22Rv1 (cell line): ENCODE measurements around the gene CNEP1R1.

ENCODE experiments used
- H3K27ac ChIP-seq: fragments of 450-650 bp; 2 replicates; pipeline ENCODE4 v1.5.1; 2017
- ZFX ChIP-seq: fragments of 450-650 bp; IDR thresholded peaks from 2 replicates; pipeline ENCODE4 v1.6.1; 2017; ENCODE audit warnings: antibody characterized with exemption, borderline replicate concordance
- TF ChIP-seq, protein P1 (sequence below): fragments of 450-650 bp; IDR thresholded peaks from 2 replicates; pipeline ENCODE4 v1.5.1; 2017; ENCODE audit warnings: mild to moderate bottlenecking

Gene CNEP1R1

DNA sequence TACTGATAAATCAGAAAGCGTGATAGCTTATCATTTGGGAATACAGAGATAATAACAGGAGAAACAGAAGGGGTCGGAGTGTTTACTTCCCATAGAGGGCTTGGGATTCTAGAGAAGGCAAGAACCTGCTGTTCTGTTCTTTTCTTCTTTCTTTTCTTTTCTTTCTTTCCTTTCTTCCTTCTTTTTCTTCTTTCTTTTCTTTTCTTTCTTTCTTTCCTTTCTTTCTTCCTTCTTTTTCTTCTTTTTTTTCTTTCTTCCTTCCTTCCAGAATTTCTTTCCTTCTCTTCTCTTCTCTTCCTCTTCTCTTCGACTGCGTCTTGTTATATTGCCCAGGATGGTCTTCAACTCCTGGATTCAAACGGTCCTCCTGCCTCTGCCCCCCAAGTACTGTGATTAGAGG lies 18.3 kb downstream of the CNEP1R1 start:
- TF ChIP-seq ZFX, result no peak
- TF ChIP-seq, protein P1, sequence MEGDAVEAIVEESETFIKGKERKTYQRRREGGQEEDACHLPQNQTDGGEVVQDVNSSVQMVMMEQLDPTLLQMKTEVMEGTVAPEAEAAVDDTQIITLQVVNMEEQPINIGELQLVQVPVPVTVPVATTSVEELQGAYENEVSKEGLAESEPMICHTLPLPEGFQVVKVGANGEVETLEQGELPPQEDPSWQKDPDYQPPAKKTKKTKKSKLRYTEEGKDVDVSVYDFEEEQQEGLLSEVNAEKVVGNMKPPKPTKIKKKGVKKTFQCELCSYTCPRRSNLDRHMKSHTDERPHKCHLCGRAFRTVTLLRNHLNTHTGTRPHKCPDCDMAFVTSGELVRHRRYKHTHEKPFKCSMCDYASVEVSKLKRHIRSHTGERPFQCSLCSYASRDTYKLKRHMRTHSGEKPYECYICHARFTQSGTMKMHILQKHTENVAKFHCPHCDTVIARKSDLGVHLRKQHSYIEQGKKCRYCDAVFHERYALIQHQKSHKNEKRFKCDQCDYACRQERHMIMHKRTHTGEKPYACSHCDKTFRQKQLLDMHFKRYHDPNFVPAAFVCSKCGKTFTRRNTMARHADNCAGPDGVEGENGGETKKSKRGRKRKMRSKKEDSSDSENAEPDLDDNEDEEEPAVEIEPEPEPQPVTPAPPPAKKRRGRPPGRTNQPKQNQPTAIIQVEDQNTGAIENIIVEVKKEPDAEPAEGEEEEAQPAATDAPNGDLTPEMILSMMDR, result no peak
- H3K27ac ChIP-seq, result no peak overlapping the region

DNA sequence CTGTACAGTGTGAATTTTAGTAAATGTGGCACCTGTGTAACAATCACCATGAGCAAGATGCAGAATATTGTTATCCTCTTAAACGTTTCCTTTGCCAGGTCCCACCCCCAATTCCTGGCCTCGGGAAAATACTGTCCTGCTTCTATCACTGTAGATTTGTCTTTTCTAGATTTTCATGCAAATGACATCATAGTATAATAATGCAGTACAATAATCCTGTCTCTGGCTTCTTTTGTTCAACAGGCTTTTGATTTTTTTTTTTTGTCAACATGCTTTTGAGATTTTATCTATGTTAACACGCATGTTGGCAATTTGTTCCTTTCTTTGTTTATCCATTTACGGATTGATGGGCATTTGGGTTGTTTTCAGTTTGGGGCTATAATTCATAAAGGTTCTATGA lies 20.4 kb downstream of the CNEP1R1 start:
- TF ChIP-seq, protein P1, result no peak
- no peak for TF ChIP-seq ZFX
- no peak overlapping the region for H3K27ac ChIP-seq

DNA sequence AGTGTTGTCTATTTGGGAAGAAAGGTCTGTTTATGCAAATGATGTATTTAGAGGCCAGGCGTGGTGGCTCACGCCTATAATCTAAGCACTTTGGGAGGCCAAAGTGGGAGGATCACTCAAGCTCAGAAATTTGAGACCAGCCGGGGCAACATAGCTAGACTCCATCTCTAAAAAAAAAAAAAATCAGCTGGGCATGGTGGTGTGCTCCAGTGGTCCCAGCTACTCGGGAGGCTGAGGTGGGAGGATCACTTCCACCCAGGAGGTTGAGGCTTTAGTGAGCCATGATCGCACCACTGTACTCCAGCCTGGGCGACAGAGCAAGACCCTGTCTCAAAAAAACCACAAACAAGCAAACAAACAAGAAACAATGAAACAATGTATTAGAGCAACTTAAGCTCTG lies 21.8 kb downstream of the CNEP1R1 start:
- no peak overlapping the region for H3K27ac ChIP-seq
- TF ChIP-seq ZFX, result no peak
- TF ChIP-seq, protein P1, result no peak

DNA sequence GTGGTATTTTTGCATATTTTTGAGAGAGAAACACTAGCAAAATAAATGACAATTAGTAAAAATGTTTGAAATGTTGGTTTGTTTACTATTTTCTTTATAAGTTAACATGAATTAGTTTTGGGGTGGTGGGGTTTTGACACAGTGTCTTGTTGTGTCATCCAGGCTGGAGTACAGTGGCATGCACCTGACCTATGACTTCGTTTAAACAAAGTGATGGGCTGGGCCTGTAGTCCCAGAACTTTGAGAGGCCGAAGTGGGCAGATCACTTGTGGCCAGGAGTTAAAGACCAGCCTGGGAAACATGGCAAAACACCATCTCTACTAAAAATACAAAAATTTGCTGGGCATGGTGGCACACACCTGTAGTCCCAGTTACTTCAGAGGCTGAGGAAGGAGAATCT lies 22.8 kb downstream of the CNEP1R1 start:
- TF ChIP-seq, protein P1, result no peak
- TF ChIP-seq ZFX, result no peak
- no peak overlapping the region for H3K27ac ChIP-seq

DNA sequence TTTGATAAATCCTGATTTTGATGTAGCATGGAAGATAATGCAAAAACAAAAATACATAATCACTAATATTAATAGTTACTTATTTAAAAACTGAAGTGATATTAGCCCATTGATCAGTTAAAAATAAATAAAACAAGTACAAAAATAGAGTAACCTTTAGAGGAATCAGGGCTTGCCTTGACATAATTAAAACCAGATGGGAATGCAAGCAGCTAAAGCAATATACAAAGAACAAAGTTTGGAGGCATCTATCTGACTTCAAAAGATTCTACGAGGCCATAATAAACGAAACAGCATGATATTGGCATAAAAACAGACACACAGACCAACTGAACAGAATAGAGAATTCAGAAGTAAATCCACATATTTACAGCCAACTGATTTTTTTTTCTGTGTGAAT lies 25.8 kb downstream of the CNEP1R1 start:
- TF ChIP-seq, protein P1, result no peak
- no peak for TF ChIP-seq ZFX
- no peak overlapping the region for H3K27ac ChIP-seq

DNA sequence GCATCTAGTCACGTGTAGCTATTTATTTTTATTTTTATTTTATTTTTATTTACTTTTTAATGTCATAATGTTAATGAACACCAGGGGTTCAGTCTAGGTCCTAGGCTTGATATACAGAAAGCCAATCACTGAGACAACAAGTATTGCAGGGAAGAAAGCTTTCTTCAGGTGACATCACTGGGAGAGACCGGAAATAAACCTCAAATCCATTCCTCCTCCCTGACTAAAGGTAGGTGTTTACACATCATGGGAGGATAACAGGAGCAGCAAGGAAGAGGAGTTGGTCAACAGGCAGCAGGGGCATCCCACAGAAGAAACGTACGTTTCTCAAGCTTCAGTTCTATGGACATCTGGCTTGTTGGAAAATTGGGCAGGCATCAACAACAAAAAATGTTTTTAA lies 31.2 kb downstream of the CNEP1R1 start:
- no peak overlapping the region for H3K27ac ChIP-seq
- no peak for TF ChIP-seq ZFX
- TF ChIP-seq, protein P1, result no peak

DNA sequence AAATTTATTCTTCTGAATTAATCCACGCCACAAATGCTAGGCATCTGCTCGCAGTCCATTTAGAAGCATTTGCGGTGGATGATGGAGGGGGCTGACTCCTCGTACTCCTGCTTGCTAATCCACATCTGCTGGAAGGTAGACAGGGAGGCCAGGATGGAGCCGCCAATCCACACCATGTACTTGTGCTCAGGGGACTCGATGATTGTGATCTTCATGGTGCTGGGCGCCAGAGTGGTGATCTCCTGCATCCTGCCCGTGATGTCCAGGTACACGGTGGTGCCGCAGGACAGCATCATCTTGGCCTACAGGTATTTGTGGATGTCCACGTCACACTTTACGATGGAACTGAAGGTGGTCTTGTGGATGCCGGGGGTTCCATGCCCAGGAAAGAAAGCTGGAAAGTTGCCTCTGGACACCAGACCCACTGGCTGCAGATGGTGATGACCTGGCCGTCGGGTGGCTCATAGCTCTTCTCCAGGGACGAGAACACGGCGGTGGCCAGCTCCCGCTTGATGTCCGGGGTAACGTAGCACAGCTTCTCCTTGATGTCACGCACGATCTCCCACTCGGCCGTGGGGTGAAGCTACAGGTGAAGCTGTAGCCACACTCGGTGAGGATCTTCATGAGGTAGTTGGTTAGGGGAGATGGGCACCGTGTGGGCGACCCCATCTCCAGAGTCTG lies 33.2 kb downstream of the CNEP1R1 start:
- H3K27ac ChIP-seq, result no peak overlapping the region
- TF ChIP-seq, protein P1, result no peak
- no peak for TF ChIP-seq ZFX
